ENCODE measurements around the gene EARS2.
"Not testable (repeated sequence)": the region's sequence is repeated elsewhere in the genome, so short reads cannot be mapped to it uniquely, and the experiment has no call there.

The EARS2 gene

GRCh38 chr16:23491490-23492391 lies 65.4 kb downstream of the EARS2 start:
- no peak for TF ChIP-seq CTCF (IDR thresholded peaks at IDR 0.05; ENCODE audit: control insufficient read depth, insufficient read depth, low read depth, low read length, missing control alignments)
- H3K4me3 ChIP-seq (ENCODE audit: control insufficient read depth, low read depth, low read length): no peak overlapping the region
- no peak for DNase-seq (ENCODE audit: low read depth)

- H3K4me3 ChIP-seq (ENCODE audit: control insufficient read depth, low read depth, low read length): no peak overlapping the region
- no peak for TF ChIP-seq CTCF (IDR thresholded peaks at IDR 0.05; ENCODE audit: control insufficient read depth, insufficient read depth, low read depth, low read length, missing control alignments)
- DNase-seq (ENCODE audit: low read depth): no peak
Measured at GRCh38 chr16:23486480-23486879, 70.7 kb downstream of the EARS2 start.

DNA sequence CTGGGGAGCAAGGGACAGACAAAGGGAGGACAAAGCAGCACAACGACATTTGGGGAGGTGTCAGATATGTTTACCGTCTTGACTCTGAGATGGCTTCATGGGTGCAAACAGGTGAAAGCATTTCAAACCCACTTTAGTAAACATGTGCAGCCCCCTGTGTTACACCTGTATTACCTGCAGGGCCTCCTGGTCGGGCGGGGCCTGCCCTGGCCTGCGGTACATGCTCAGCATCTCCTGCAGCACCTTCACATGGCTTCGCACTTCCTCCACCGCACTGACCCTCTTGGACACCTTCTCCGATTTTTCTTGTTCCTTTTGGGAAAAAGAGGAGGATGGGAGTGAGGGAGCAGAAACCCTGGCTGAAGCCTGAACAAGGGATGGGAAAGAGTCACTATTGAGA lies 71.3 kb downstream of the EARS2 start:
- no peak for DNase-seq (ENCODE audit: low read depth)
- no peak for TF ChIP-seq CTCF (IDR thresholded peaks at IDR 0.05; ENCODE audit: control insufficient read depth, insufficient read depth, low read depth, low read length, missing control alignments)

DNA sequence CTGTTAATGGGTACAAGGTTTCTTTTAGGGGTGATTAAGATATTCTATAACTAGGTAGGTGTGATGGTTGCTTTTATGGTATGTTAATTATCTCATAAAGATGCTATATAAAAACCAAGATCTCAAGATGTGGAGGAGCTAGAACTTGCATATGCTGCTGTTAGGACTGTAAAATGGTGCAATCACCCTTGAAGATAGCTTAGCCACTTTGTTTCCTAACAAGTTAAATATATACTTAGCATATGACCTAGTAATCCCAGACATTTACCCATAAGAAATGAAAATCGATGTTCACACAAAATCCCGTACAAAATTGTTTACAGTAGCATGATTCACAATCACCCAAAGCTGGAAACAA lies 71.9 kb downstream of the EARS2 start:
- no peak overlapping the region for H3K4me3 ChIP-seq (ENCODE audit: control insufficient read depth, low read depth, low read length)
- TF ChIP-seq CTCF (IDR thresholded peaks at IDR 0.05; ENCODE audit: control insufficient read depth, insufficient read depth, low read depth, low read length, missing control alignments): no peak
- DNase-seq (ENCODE audit: low read depth): no peak

More for the DNA sequence above, 71.3 kb downstream of the EARS2 start:
- no peak overlapping the region for H3K4me3 ChIP-seq (ENCODE audit: control insufficient read depth, low read depth, low read length)

DNA sequence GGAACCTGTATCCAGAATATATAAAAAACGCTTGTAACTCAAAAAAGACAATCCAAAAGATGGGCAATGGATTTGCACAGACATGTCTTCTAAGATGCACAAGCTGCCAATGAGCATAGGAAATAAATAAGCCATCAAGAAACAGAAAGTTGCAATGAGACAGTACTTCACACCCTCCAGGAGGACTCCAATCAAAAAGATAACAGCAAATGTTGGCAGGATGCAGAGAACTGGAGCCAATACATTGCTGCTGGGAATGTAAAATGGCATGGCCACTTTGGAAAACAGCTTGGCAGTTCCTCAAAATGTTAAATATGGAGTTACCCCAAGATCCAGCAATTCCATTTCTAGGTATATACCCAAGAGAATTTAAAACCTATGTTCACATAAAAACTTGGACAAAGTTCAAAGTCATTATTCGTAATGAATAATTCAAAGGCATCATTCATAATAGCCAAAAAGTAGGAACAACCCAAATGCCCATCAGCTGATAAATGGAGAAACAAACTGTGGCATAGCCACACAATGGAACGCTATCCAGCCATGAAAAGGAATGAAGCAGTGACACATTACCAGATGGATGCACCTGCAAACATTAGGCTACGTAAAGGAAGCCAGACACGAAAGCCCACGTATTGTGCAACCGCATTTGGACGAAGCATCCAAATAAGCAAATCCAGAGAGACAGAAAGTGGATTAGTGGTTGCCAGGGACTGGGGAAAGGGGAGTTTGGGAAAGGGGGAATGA lies 72.5 kb downstream of the EARS2 start:
- no peak overlapping the region for H3K4me3 ChIP-seq (ENCODE audit: control insufficient read depth, low read depth, low read length)
- no peak for DNase-seq (ENCODE audit: low read depth)
- no peak for TF ChIP-seq CTCF (IDR thresholded peaks at IDR 0.05; ENCODE audit: control insufficient read depth, insufficient read depth, low read depth, low read length, missing control alignments)

DNA sequence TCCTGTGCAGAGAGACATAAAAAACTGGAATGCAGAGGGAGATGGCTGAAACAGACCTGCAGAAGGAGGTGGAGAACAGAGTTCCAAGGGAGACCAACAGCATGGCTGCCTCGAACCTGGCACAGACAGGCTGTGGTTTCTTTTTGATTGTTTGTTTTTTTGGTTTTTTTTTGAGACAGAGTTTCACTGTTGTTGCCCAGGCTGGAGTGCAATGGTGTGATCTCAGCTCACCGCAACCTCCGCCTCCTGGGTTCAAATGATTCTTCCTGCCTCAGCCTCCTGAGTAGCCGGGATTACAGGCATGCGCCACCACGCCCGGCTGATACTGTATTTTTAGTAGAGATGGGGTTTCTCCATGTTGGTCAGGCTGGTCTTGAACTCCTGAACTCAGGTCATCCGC lies 73.7 kb downstream of the EARS2 start:
- DNase-seq (ENCODE audit: low read depth); H3K4me3 ChIP-seq (ENCODE audit: control insufficient read depth, low read depth, low read length): not testable (repeated sequence)

DNA sequence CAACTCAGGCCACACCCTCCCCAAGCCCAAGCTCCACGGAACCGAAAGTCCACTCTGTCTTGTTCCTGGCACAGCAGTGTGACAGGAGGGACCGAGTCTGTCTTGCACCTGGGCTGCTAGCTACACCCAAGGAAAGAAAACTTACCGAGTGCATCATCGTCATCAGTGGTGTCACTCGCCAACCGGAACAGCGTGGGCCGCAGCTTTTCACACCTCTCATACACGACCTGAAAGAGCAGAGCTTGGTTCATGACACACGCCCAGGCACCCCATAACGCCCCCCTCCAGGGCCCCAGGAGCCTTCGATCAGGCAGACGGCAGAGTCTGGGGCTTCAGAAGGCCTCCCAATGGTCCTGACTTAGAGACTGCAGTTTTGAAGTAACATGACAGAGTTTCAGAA lies 74.4 kb downstream of the EARS2 start:
- TF ChIP-seq CTCF (IDR thresholded peaks at IDR 0.05; ENCODE audit: control insufficient read depth, insufficient read depth, low read depth, low read length, missing control alignments): no peak
- H3K4me3 ChIP-seq (ENCODE audit: control insufficient read depth, low read depth, low read length): no peak overlapping the region
- no peak for DNase-seq (ENCODE audit: low read depth)

All from AG09309 (cell line).